IMR-90 (cell line): ENCODE results near the gene ARFIP1. TPM values are rescaled to one million over a fixed set of nuclear protein-coding genes. Genes with fewer than 3 reads are reported as not detected.

Experiments used
- ATAC-seq: fragments of 200-7000 bp; cut with Tn5 transposase; 2 replicates; pipeline ENCODE4 v1.9.1; 2020; ENCODE audit warnings: low read depth, mild to moderate bottlenecking, moderate library complexity
- BruUV-seq: library from RNA; stranded (reverse); fragments of 400-500 nt; replicated peaks from 2 replicates; lab custom pipeline; 2021; lab: Mats Ljungman, UMichigan
- CTCF ChIA-PET: fragments of 300-600 bp; formaldehyde crosslinking; extraction: SDS; loops from one replicate; lab custom pipeline; 2021; ENCODE audit warnings: antibody characterized with exemption; lab: Yijun Ruan, JAX
- POLR2A ChIA-PET: fragments of 300-600 bp; sonication (Branson Sonifier 250); formaldehyde crosslinking; loops from one replicate; lab custom pipeline; 2022; ENCODE audit warnings: antibody characterized with exemption; ENCODE audit not compliant: unreplicated experiment; lab: Charles Lee
- DNase-seq: peaks from one replicate; pipeline ENCODE4 v3.0.0; 2013
- H2AFZ ChIP-seq: replicated peaks from 2 replicates; pipeline ENCODE3; 2013; ENCODE audit warnings: low read length, mild to moderate bottlenecking; ENCODE audit not compliant: poor library complexity
- H2AK5ac ChIP-seq: 2 replicates; pipeline ENCODE4 v1.6.1; 2013; ENCODE audit warnings: low read depth, low read length, inconsistent platforms
- H2AK9ac ChIP-seq: replicated peaks from 2 replicates; pipeline ENCODE3; 2013; ENCODE audit warnings: mild to moderate bottlenecking, low read depth, low read length, moderate library complexity; ENCODE audit not compliant: poor library complexity
- H2BK120ac ChIP-seq: 2 replicates; pipeline ENCODE4 v1.6.1; 2013; ENCODE audit warnings: low read depth, low read length, inconsistent platforms
- H2BK15ac ChIP-seq: 3 replicates; pipeline ENCODE4 v1.6.1; 2013; ENCODE audit warnings: low read depth, low read length, inconsistent platforms
- H2BK20ac ChIP-seq: 2 replicates; pipeline ENCODE4 v1.6.1; 2013; ENCODE audit warnings: low read depth, mild to moderate bottlenecking, inconsistent platforms, low read length, moderate library complexity
- H2BK5ac ChIP-seq: 2 replicates; pipeline ENCODE4 v1.6.1; 2013; ENCODE audit warnings: mild to moderate bottlenecking, low read depth, low read length, inconsistent platforms; ENCODE audit not compliant: poor library complexity, severe bottlenecking
- H3K14ac ChIP-seq: replicated peaks from 2 replicates; pipeline ENCODE4 v1.6.1; 2013; ENCODE audit warnings: low read depth, low read length, inconsistent platforms
- H3K18ac ChIP-seq: 2 replicates; pipeline ENCODE4 v1.6.1; 2013; ENCODE audit warnings: low read depth, low read length, control low read depth
- H3K23ac ChIP-seq: 2 replicates; pipeline ENCODE4 v1.6.1; 2013; ENCODE audit warnings: low read depth, low read length, inconsistent platforms
- H3K27ac ChIP-seq: 2 replicates; pipeline ENCODE4 v1.5.1; 2013; ENCODE audit warnings: mild to moderate bottlenecking, control low read depth, low read length; ENCODE audit not compliant: insufficient read depth
- H3K27me3 ChIP-seq: 2 replicates; pipeline ENCODE4 v1.6.1; 2013; ENCODE audit warnings: low read length; ENCODE audit not compliant: control insufficient read depth, insufficient read depth
- H3K36me3 ChIP-seq: 2 replicates; pipeline ENCODE4 v1.6.1; 2013; ENCODE audit warnings: low read length, mixed read lengths; ENCODE audit not compliant: control insufficient read depth, insufficient read depth
- H3K4ac ChIP-seq: 2 replicates; pipeline ENCODE4 v1.6.1; 2013; ENCODE audit warnings: low read depth, low read length, inconsistent platforms
- H3K4me1 ChIP-seq: 2 replicates; pipeline ENCODE4 v1.6.1; 2013; ENCODE audit warnings: low read length, mixed read lengths; ENCODE audit not compliant: control insufficient read depth, insufficient read depth
- H3K4me2 ChIP-seq: 2 replicates; pipeline ENCODE4 v1.6.1; 2013; ENCODE audit warnings: low read depth, mild to moderate bottlenecking, control low read depth, low read length, moderate library complexity
- H3K4me3 ChIP-seq: 2 replicates; pipeline ENCODE4 v1.5.1; 2013; ENCODE audit warnings: low read depth, mild to moderate bottlenecking, control low read depth, low read length, moderate library complexity; ENCODE audit not compliant: insufficient read depth
- H3K56ac ChIP-seq: 2 replicates; pipeline ENCODE4 v1.6.1; 2013; ENCODE audit warnings: low read length, inconsistent platforms; ENCODE audit not compliant: insufficient read depth; ENCODE audit errors: extremely low read depth
- H3K79me1 ChIP-seq, 2 experiments: 2 replicates each; pipeline ENCODE4 v1.6.1; 2013; ENCODE audit warnings: low read length in 2 of 2, inconsistent platforms in 1 of 2, low read depth in 1 of 2
- H3K9ac ChIP-seq: 2 replicates; pipeline ENCODE4 v1.6.1; 2013; ENCODE audit warnings: low read depth, low read length, control low read depth
- H3K9me1 ChIP-seq: 2 replicates; pipeline ENCODE4 v1.6.1; 2013; ENCODE audit warnings: low read length, inconsistent platforms; ENCODE audit not compliant: insufficient read depth
- H3K9me3 ChIP-seq: 2 replicates; pipeline ENCODE4 v1.6.1; 2013; ENCODE audit warnings: low read length; ENCODE audit not compliant: control insufficient read depth, insufficient read depth
- H4K20me1 ChIP-seq: 2 replicates; pipeline ENCODE4 v1.6.1; 2013; ENCODE audit warnings: low read length, inconsistent platforms; ENCODE audit not compliant: insufficient read depth
- H4K5ac ChIP-seq: 2 replicates; pipeline ENCODE4 v1.6.1; 2013; ENCODE audit warnings: mild to moderate bottlenecking, low read depth, low read length, control low read depth
- H4K8ac ChIP-seq, 2 experiments: 2 replicates each; pipeline ENCODE4 v1.6.1; 2013; ENCODE audit warnings: low read depth in 2 of 2, low read length in 2 of 2, control low read depth in 1 of 2, inconsistent platforms in 1 of 2
- H4K91ac ChIP-seq: 2 replicates; pipeline ENCODE4 v1.6.1; 2013; ENCODE audit warnings: low read depth, low read length, inconsistent platforms; ENCODE audit not compliant: insufficient read depth
- CEBPB ChIP-seq: IDR thresholded peaks from 2 replicates; pipeline ENCODE4 v1.6.1; 2012; ENCODE audit warnings: low read depth, low read length, improper control_type of control experiment
- CHD1 ChIP-seq: IDR thresholded peaks from 2 replicates; pipeline ENCODE4 v1.6.1; 2012; ENCODE audit warnings: low read depth, low read length, improper control_type of control experiment
- FOS ChIP-seq: fragments of 150-350 bp; IDR thresholded peaks from 2 replicates; pipeline ENCODE4 v1.6.1; 2016; ENCODE audit warnings: low read depth, low read length
- MAFK ChIP-seq: IDR thresholded peaks from 2 replicates; pipeline ENCODE4 v1.6.1; 2012; ENCODE audit warnings: low read depth, low read length, improper control_type of control experiment
- MAZ ChIP-seq: IDR thresholded peaks from 2 replicates; pipeline ENCODE4 v1.6.1; 2012; ENCODE audit warnings: low read depth, mild to moderate bottlenecking, low read length, improper control_type of control experiment, moderate library complexity, borderline replicate concordance
- MXI1 ChIP-seq: IDR thresholded peaks from 2 replicates; pipeline ENCODE4 v1.6.1; 2012; ENCODE audit warnings: low read depth, mild to moderate bottlenecking, low read length, moderate library complexity, borderline replicate concordance
- POLR2A ChIP-seq: IDR thresholded peaks from 2 replicates; pipeline ENCODE4 v1.6.1; 2012; ENCODE audit warnings: mild to moderate bottlenecking, low read depth, low read length
- RAD21 ChIP-seq: IDR thresholded peaks from 2 replicates; pipeline ENCODE4 v1.6.1; 2012; ENCODE audit warnings: low read length, improper control_type of control experiment
- WGBS, 2 experiments: methylation state at CpG; one replicate each; pipeline versions ENCODE4 v1.1.5 to v1.1.7; 2013; ENCODE audit warnings: missing lambda C conversion rate in 2 of 2; ENCODE audit not compliant: insufficient read length in 1 of 2; ENCODE audit errors: extremely low coverage in 2 of 2; 5-methylcytosine and 5-hydroxymethylcytosine counted together
- dilution Hi-C: fragments of 300-500 bp; cut with HindIII; formaldehyde crosslinking; loops from one replicate; pipeline ENCODE4 v1.14.3; 2018; ENCODE audit warnings: low sequenced_read_pairs; ENCODE audit not compliant: unreplicated experiment
- in situ Hi-C: fragments of 300-500 bp; cut with MboI; formaldehyde crosslinking; loops from 3 replicates; pipeline ENCODE4 v1.14.3; 2019; ENCODE audit warnings: low sequenced_read_pairs, inconsistent platforms, mixed read lengths
- intact Hi-C: fragments of 100-400 bp; cut with micrococcal nuclease; formaldehyde crosslinking; loops from 2 replicates; pipeline ENCODE4 v1.10.0; 2022
- polyA plus RNA-seq, 3 experiments: library from polyadenylated mRNA; depleted of rRNA; stranded (reverse); fragments of >200 nt; gene quantifications; 2 replicates each; pipeline ENCODE4 v1.2.3, GENCODE V29; 2012; ENCODE audit warnings: low replicate concordance in 1 of 3
- total RNA-seq: library from RNA; depleted of rRNA; stranded (reverse); fragments of >200 nt; gene quantifications from 2 replicates; pipeline ENCODE4 v1.2.3, GENCODE V29; 2012
- TF ChIP-seq, protein P1 (sequence below): fragments of 150-350 bp; IDR thresholded peaks from 2 replicates; pipeline ENCODE4 v1.6.1; 2016; ENCODE audit warnings: low read depth, mild to moderate bottlenecking, low read length, moderate library complexity, borderline replicate concordance

ARFIP1 gene
- total and polyA plus RNA-seq, 2 of the 4 experiments (the other 2 are of a cell fraction) = 12.7 to 30.5 TPM

DNA sequence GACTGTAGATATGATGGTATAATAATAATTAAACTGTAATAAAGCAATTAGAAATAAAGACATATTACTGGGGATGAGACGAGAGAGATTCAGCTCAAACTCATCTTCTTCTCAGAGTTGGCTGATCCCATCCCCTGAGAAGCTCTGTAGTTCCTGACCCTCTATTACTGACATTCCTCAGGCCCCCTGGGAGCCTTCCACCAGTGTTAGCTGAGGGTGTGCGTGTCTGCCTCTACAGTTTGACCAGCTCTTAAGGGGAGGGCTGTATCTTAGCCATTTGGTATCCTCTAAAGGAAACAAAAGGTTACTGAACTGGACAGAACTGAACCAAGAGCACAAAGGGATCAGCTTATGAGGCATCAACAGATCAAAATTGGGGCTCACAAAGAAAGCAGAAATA, 167.6 kb downstream of the ARFIP1 start:
- POLR2A ChIA-PET = no interaction called here
- Histone ChIP-seq H3K27me3 (peaks cover 7% of the 10 kb centered on the region), H3K14ac (no peak overlapping the region), H2BK5ac (no peak overlapping the region), H3K27ac (no peak overlapping the region), H3K18ac (no peak overlapping the region), H2BK15ac (no peak overlapping the region), H4K8ac (no peak overlapping the region), H3K79me1 (no peaks in the 10 kb centered on the region), H2BK120ac (no peak overlapping the region), H3K23ac (no peak overlapping the region), H4K5ac (no peak overlapping the region), H3K4ac (no peak overlapping the region), H3K9ac (no peak overlapping the region), H4K91ac (no peak overlapping the region), H2BK20ac (no peak overlapping the region), H4K20me1 (no peaks in the 10 kb centered on the region), H3K36me3 (no peaks in the 10 kb centered on the region), H3K9me1 (no peaks in the 10 kb centered on the region), H2AK9ac (no peak overlapping the region), H3K4me1 (peaks cover 4% of the 10 kb centered on the region; the same call in 1 of the 2 replicates), H3K9me3 (no peaks in the 10 kb centered on the region), H3K56ac (no peak overlapping the region), H3K4me2 (no peak overlapping the region), H2AK5ac (no peak overlapping the region), H3K4me3 (no peak overlapping the region), H2AFZ (no peak overlapping the region)
- no peak for DNase-seq
- dilution Hi-C loops = no loop called here
- BruUV-seq = no TSS peak
- ATAC-seq = no peak
- TF ChIP-seq POLR2A = no peak
- no peak for TF ChIP-seq CEBPB
- no peak for TF ChIP-seq MXI1
- TF ChIP-seq, protein P1, sequence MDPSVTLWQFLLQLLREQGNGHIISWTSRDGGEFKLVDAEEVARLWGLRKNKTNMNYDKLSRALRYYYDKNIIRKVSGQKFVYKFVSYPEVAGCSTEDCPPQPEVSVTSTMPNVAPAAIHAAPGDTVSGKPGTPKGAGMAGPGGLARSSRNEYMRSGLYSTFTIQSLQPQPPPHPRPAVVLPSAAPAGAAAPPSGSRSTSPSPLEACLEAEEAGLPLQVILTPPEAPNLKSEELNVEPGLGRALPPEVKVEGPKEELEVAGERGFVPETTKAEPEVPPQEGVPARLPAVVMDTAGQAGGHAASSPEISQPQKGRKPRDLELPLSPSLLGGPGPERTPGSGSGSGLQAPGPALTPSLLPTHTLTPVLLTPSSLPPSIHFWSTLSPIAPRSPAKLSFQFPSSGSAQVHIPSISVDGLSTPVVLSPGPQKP = no peak
- no peak for TF ChIP-seq MAZ
- TF ChIP-seq CHD1 = no peak
- TF ChIP-seq FOS = no peak
- no peak for TF ChIP-seq MAFK
- no peak for TF ChIP-seq RAD21
- WGBS, 2 experiments = no CpG with 5 or more reads among the region's 2 CpGs
- intact Hi-C loops = no loop called here
- in situ Hi-C loops = no loop called here
- CTCF ChIA-PET = no interaction called here
